Measurements from ENCODE around the gene ABI1.

ABI1 gene

DNA sequence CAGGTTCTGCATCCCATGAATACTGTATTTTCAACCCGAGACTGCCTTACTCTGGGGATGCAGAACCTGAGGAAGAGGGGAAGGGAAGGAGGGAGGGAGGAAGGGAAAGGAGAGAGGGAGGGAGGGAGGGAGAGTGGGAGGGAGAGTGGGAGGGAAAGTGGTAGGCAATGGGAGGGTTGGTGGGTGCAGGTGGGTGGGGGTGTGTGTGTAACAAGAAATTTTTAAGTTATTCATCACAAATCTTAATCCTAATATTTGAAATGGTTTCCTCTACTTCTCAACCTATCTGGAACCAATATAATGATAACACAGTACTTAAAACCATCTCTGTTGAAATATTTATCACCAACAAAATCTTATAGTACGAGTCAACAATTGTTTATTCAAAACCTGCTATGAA, 95.2 kb downstream of the ABI1 start:
- Histone ChIP-seq H3K79me2 (ENCODE audit: control insufficient read depth, insufficient read depth, low read length, unreplicated experiment) (peaks cover 4% of the 10 kb centered on the region), H2AFZ (ENCODE audit: low read length, unreplicated experiment) (no peak overlapping the region), H3K4me1 (ENCODE audit: control insufficient read depth, insufficient read depth, low read length, unreplicated experiment) (no peaks in the 10 kb centered on the region), H3K4me3 (ENCODE audit: low read depth, low read length) (no peak overlapping the region), H3K36me3 (ENCODE audit: insufficient read depth, low read length) (peaks cover 6% of the 10 kb centered on the region; the same call in 1 of the 2 replicates), H3K27me3 (ENCODE audit: insufficient read depth, low read length) (no peaks in the 10 kb centered on the region), H3K27ac (ENCODE audit: low read depth, low read length) (no peak overlapping the region)

DNA sequence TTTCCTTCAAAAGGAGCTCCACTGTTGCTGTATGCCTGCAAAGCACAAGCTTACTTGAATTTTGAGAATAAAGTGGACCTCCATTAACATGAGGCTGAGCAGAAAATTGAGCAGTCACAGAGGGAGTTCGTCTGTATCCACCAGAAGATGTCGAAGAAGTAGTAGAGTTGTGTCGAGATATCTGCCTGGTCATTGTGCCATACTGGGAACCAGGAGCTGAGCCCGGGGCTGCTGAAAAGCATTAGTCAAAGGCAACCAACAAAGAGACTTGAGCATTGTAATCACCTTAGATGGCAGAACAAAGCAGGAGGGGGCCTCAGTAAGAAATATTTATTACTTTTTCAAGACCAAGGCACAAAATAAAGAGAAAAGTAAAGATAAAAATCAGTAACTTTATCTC, 101.8 kb downstream of the ABI1 start:
- H3K4me1 ChIP-seq (ENCODE audit: control insufficient read depth, insufficient read depth, low read length, unreplicated experiment), result peaks cover 9% of the 10 kb centered on the region
- H3K79me2 ChIP-seq (ENCODE audit: control insufficient read depth, insufficient read depth, low read length, unreplicated experiment), result no peaks in the 10 kb centered on the region
- no peaks in the 10 kb centered on the region for H3K27me3 ChIP-seq (ENCODE audit: insufficient read depth, low read length)
- H3K36me3 ChIP-seq (ENCODE audit: insufficient read depth, low read length), result 0 out of 2 replicates have a peak, but pooled peaks cover 4% of the 10 kb centered on the region
- H3K4me3 ChIP-seq (ENCODE audit: low read depth, low read length), result no peak overlapping the region
- no peak overlapping the region for H3K27ac ChIP-seq (ENCODE audit: low read depth, low read length)
- H2AFZ ChIP-seq (ENCODE audit: low read length, unreplicated experiment), result no peak overlapping the region

DNA sequence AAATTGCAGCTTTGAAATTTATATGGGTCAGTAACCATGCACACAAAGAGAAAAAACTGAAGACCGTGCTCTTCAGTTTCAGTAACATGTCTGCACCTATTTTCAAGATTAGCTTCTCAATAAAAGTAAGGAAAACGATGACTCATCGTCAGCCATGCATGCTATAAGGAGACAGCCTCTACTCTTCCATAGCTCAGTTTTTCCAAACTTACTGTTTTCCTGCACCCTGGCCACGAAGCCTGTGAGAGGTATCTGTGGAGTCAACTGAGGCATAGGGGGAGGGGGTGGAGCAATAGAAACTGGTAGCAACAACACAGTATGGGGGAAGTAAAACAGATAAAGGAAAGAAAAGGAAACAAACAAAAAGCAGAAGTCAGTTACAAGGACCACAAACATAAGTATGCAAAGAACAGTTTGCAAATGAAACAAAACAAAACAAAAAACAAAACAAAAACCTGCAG, 105.3 kb downstream of the ABI1 start:
- H3K27ac ChIP-seq (ENCODE audit: low read depth, low read length), result no peak overlapping the region
- no peak overlapping the region; the same call in 1 of the 2 replicates for H3K4me3 ChIP-seq (ENCODE audit: low read depth, low read length)
- no peaks in the 10 kb centered on the region for H3K27me3 ChIP-seq (ENCODE audit: insufficient read depth, low read length)
- H2AFZ ChIP-seq (ENCODE audit: low read length, unreplicated experiment), result no peak overlapping the region
- peaks cover 9% of the 10 kb centered on the region for H3K4me1 ChIP-seq (ENCODE audit: control insufficient read depth, insufficient read depth, low read length, unreplicated experiment)
- H3K36me3 ChIP-seq (ENCODE audit: insufficient read depth, low read length), result no peaks in the 10 kb centered on the region
- no peaks in the 10 kb centered on the region for H3K79me2 ChIP-seq (ENCODE audit: control insufficient read depth, insufficient read depth, low read length, unreplicated experiment)

DNA sequence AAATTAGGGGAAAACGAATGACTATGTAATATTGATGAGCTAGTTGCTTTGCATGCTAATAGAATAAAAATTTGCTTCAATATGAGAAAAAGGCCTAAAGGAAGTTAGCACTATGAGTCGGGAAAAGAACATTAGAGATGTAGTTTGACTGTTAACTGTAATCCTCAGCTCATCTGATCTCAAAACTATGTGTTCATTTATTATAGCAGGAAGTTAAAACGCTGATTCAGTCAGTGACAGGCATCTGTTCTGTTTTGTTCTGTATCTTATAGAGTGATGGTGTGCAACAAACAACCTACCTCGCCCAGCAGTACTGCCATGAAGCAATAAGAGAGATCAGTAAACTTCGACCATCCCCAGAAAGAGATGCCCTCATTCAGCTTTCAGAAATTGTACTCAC, 114.7 kb downstream of the ABI1 start:
- Histone ChIP-seq H2AFZ (ENCODE audit: low read length, unreplicated experiment) (no peak overlapping the region), H3K27ac (ENCODE audit: low read depth, low read length) (no peak overlapping the region), H3K4me3 (ENCODE audit: low read depth, low read length) (no peak overlapping the region), H3K27me3 (ENCODE audit: insufficient read depth, low read length) (no peaks in the 10 kb centered on the region), H3K79me2 (ENCODE audit: control insufficient read depth, insufficient read depth, low read length, unreplicated experiment) (no peaks in the 10 kb centered on the region), H3K36me3 (ENCODE audit: insufficient read depth, low read length) (peaks cover 6% of the 10 kb centered on the region; the same call in 1 of the 2 replicates), H3K4me1 (ENCODE audit: control insufficient read depth, insufficient read depth, low read length, unreplicated experiment) (no peaks in the 10 kb centered on the region)

DNA sequence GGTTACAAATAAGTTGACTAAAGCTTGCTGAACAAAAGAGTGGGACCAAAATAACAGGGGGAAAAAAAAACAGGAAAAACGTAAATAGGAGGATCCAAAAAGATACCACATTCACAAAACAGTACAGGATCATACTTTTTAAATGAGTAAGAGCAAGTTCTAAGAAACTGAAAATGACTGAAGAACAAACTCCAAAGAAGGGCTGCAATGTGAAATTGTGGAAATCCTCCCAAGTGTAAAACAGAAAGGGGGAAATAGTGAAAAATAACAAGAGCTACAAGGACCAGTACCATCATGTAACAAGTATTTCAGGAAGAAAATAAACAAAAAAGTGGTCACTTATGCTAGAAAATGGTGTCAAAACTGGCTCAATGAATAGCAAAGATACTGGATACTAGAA, 116.9 kb downstream of the ABI1 start:
- H3K4me1 ChIP-seq (ENCODE audit: control insufficient read depth, insufficient read depth, low read length, unreplicated experiment), result no peaks in the 10 kb centered on the region
- H2AFZ ChIP-seq (ENCODE audit: low read length, unreplicated experiment), result no peak overlapping the region
- no peaks in the 10 kb centered on the region for H3K79me2 ChIP-seq (ENCODE audit: control insufficient read depth, insufficient read depth, low read length, unreplicated experiment)
- H3K4me3 ChIP-seq (ENCODE audit: low read depth, low read length), result no peak overlapping the region
- no peak overlapping the region for H3K27ac ChIP-seq (ENCODE audit: low read depth, low read length)
- H3K27me3 ChIP-seq (ENCODE audit: insufficient read depth, low read length), result no peaks in the 10 kb centered on the region
- H3K36me3 ChIP-seq (ENCODE audit: insufficient read depth, low read length), result peaks cover 6% of the 10 kb centered on the region; the same call in 1 of the 2 replicates

DNA sequence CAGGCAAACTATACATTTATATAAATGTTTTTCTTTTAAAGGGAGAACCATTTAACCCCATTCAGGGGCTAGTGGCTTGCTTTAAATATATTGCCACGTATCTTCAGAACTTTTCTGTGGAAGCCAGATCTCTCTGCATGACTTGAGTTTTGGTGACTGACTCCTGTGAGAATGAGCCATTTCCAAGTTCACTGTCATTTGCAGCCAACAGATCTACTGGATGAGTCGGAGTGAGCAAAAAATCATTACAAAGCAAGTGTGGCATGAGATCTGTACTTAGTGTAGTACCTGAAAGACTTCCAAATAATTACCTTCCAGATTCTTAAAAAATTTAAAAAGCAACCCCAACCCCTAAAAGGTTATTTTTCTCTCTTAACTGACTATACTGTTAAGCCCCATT, 117.7 kb downstream of the ABI1 start:
- Histone ChIP-seq H3K27ac (ENCODE audit: low read depth, low read length) (no peak overlapping the region), H3K27me3 (ENCODE audit: insufficient read depth, low read length) (no peaks in the 10 kb centered on the region), H2AFZ (ENCODE audit: low read length, unreplicated experiment) (no peak overlapping the region), H3K4me3 (ENCODE audit: low read depth, low read length) (no peak overlapping the region), H3K4me1 (ENCODE audit: control insufficient read depth, insufficient read depth, low read length, unreplicated experiment) (no peaks in the 10 kb centered on the region), H3K36me3 (ENCODE audit: insufficient read depth, low read length) (peaks cover 6% of the 10 kb centered on the region; the same call in 1 of the 2 replicates), H3K79me2 (ENCODE audit: control insufficient read depth, insufficient read depth, low read length, unreplicated experiment) (no peaks in the 10 kb centered on the region)

DNA sequence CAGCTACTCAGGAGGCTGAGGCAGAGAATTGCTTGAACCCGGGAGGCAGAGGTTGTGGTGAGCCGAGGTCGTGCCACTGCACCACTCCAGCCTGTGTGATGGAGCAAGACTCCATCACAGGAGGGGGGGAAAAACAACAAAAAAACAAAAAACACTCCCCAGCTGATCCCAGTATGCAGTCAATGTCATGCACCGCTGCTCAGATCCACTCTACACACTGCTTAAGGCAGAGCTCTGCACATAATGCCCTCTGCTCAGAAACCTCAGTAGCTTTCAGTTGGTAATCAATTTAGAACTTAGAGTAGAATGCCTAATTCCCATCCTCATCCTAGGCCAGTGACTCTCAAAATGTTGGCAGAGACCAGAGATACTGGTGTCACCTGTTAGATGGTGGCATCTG, 119.4 kb downstream of the ABI1 start:
- peaks cover 6% of the 10 kb centered on the region; the same call in 1 of the 2 replicates for H3K36me3 ChIP-seq (ENCODE audit: insufficient read depth, low read length)
- H2AFZ ChIP-seq (ENCODE audit: low read length, unreplicated experiment), result no peak overlapping the region
- no peaks in the 10 kb centered on the region for H3K27me3 ChIP-seq (ENCODE audit: insufficient read depth, low read length)
- H3K4me1 ChIP-seq (ENCODE audit: control insufficient read depth, insufficient read depth, low read length, unreplicated experiment), result no peaks in the 10 kb centered on the region
- H3K79me2 ChIP-seq (ENCODE audit: control insufficient read depth, insufficient read depth, low read length, unreplicated experiment), result no peaks in the 10 kb centered on the region
- H3K27ac ChIP-seq (ENCODE audit: low read depth, low read length), result no peak overlapping the region
- no peak overlapping the region for H3K4me3 ChIP-seq (ENCODE audit: low read depth, low read length)

DNA sequence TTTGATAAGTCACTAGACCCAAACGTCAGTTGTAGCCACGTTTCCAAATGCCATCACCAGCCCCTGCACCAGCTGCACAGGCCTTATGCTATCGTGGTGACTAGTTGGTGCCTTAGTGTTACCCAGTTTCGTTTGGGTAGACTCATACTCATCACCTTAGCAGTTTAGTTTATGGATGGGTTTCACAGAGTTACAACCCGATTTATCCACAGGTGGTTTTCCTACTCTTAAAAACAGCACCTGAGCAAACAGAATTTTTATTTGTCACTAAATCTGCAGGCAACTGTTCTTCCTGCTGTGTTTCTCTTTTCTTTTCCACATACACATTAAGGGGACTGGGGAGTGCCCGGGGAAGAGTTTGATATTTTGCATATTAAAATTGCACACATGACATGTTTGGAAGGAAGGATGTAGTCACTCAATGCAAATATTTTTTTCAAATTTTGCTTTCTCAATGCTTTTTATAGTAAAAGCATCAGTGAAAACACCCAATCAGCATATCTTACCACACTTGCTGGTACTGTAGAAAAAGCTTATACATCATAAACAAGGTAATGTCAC, 121.6 kb downstream of the ABI1 start:
- no peaks in the 10 kb centered on the region for H3K4me1 ChIP-seq (ENCODE audit: control insufficient read depth, insufficient read depth, low read length, unreplicated experiment)
- peaks cover 11% of the 10 kb centered on the region; the same call in 1 of the 2 replicates for H3K36me3 ChIP-seq (ENCODE audit: insufficient read depth, low read length)
- H3K4me3 ChIP-seq (ENCODE audit: low read depth, low read length), result no peak overlapping the region
- no peak overlapping the region for H2AFZ ChIP-seq (ENCODE audit: low read length, unreplicated experiment)
- H3K27me3 ChIP-seq (ENCODE audit: insufficient read depth, low read length), result no peaks in the 10 kb centered on the region
- H3K27ac ChIP-seq (ENCODE audit: low read depth, low read length), result no peak overlapping the region
- no peaks in the 10 kb centered on the region for H3K79me2 ChIP-seq (ENCODE audit: control insufficient read depth, insufficient read depth, low read length, unreplicated experiment)

DNA sequence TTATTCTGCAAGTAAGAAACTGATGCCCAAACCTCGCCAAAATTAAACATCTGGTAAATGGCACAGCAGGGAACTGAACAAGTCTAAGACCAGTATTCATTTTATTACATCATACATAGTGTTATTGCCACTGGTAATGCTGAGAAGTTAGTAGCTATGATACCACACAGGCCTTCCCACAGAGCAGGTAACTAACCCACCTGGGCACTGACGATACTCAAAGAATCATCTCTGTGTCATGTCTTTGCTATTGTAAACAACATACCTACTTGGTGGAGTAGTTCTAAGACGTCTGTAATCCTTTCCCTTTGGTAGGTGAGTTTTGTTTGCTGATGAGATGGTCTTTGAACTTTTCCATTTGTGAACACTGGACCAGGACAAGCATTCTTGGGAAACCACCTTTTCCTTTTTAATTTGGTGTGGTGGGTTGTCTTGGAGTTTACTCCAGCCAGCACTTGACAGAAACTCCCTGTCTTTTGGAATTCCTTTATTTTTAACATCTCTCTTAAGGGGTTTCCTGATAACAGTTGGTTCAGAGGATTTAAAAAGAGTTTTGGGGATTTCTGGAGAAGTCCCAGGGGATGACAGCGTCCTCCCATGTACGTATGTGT, 122.4 kb downstream of the ABI1 start:
- Histone ChIP-seq H3K27ac (ENCODE audit: low read depth, low read length) (no peak overlapping the region), H3K4me1 (ENCODE audit: control insufficient read depth, insufficient read depth, low read length, unreplicated experiment) (no peaks in the 10 kb centered on the region), H2AFZ (ENCODE audit: low read length, unreplicated experiment) (no peak overlapping the region), H3K79me2 (ENCODE audit: control insufficient read depth, insufficient read depth, low read length, unreplicated experiment) (no peaks in the 10 kb centered on the region), H3K36me3 (ENCODE audit: insufficient read depth, low read length) (peaks cover 9% of the 10 kb centered on the region; the same call in 1 of the 2 replicates), H3K4me3 (ENCODE audit: low read depth, low read length) (no peak overlapping the region), H3K27me3 (ENCODE audit: insufficient read depth, low read length) (no peaks in the 10 kb centered on the region)

DNA sequence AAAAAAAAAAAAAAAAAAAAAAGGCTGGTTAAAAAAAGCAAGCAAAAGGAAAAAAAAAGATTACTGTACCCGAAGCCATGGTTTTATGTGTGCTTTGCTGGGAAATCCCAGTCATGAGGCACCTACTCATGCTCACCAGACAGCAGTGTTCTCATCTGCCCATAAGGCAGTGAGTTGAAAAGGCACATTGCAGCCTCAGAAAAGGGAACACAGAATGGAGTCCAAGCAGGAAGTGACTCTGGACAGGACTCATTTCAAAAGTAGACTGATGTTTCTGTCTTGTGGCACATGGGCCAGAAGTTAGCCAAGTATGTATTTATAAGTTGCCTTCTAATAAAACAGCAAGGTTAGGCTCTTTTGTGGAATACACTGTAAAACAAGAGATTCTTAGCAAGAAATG, 123.0 kb downstream of the ABI1 start:
- no peaks in the 10 kb centered on the region for H3K4me1 ChIP-seq (ENCODE audit: control insufficient read depth, insufficient read depth, low read length, unreplicated experiment)
- H3K79me2 ChIP-seq (ENCODE audit: control insufficient read depth, insufficient read depth, low read length, unreplicated experiment), result no peaks in the 10 kb centered on the region
- peaks cover 13% of the 10 kb centered on the region; the same call in 1 of the 2 replicates for H3K36me3 ChIP-seq (ENCODE audit: insufficient read depth, low read length)
- H2AFZ ChIP-seq (ENCODE audit: low read length, unreplicated experiment), result no peak overlapping the region
- no peak overlapping the region for H3K4me3 ChIP-seq (ENCODE audit: low read depth, low read length)
- H3K27ac ChIP-seq (ENCODE audit: low read depth, low read length), result no peak overlapping the region
- H3K27me3 ChIP-seq (ENCODE audit: insufficient read depth, low read length), result no peaks in the 10 kb centered on the region

DNA sequence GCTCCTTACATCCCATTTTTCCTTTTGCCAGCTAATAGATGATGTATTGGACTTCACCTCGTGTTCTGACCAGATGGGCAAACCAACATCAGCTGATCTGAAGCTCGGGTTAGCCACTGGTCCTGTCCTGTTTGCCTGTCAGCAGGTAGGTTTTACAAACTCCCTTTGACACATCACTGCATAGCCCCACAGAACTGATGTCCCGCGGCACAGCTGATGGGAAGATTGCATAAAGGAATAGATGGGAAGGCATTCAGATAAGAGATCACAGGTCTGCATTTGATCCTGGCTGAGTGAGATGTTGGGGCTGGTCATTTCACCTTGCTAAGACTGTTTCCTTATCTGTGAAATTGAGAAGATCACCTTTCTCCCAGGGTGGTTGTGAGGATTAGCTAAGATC, 125.3 kb downstream of the ABI1 start:
- no peak overlapping the region for H3K27ac ChIP-seq (ENCODE audit: low read depth, low read length)
- no peak overlapping the region for H3K4me3 ChIP-seq (ENCODE audit: low read depth, low read length)
- no peaks in the 10 kb centered on the region for H3K79me2 ChIP-seq (ENCODE audit: control insufficient read depth, insufficient read depth, low read length, unreplicated experiment)
- peaks cover 12% of the 10 kb centered on the region; the same call in 1 of the 2 replicates for H3K36me3 ChIP-seq (ENCODE audit: insufficient read depth, low read length)
- no peaks in the 10 kb centered on the region for H3K4me1 ChIP-seq (ENCODE audit: control insufficient read depth, insufficient read depth, low read length, unreplicated experiment)
- no peak overlapping the region for H2AFZ ChIP-seq (ENCODE audit: low read length, unreplicated experiment)
- H3K27me3 ChIP-seq (ENCODE audit: insufficient read depth, low read length), result no peaks in the 10 kb centered on the region
